Liver (tissue), 9 donors: ENCODE measurements around the gene ANKRD44. TPM values are rescaled to one million over a fixed set of nuclear protein-coding genes. Genes with fewer than 3 reads are reported as not detected.

ENCODE experiments used
- DNase-seq: peaks from one replicate; pipeline ENCODE4 v3.0.0-alpha.2; 2017; ENCODE audit warnings: low spot score
- H3K27ac ChIP-seq, 2 donors: one replicate each; pipeline ENCODE4 v1.7.0; 2013; ENCODE audit warnings: inconsistent platforms in 2 of 2, low read length in 2 of 2, control low read depth in 1 of 2, low read depth in 1 of 2, mild to moderate bottlenecking in 1 of 2
- H3K27me3 ChIP-seq, 4 donors: one replicate each; pipeline versions ENCODE4 v1.6.1 to v1.7.0; 2013; ENCODE audit warnings: low read length in 3 of 4, inconsistent platforms in 1 of 4, mild to moderate bottlenecking in 1 of 4, moderate library complexity in 1 of 4; ENCODE audit not compliant: control insufficient read depth in 4 of 4, insufficient read depth in 4 of 4
- H3K36me3 ChIP-seq, 4 donors: one replicate each; pipeline versions ENCODE4 v1.6.1 to v1.7.0; 2013; ENCODE audit warnings: low read length in 3 of 4, mild to moderate bottlenecking in 3 of 4, low read depth in 1 of 4, moderate library complexity in 1 of 4; ENCODE audit not compliant: control insufficient read depth in 4 of 4, insufficient read depth in 3 of 4
- H3K4me1 ChIP-seq, 4 donors: one replicate each; pipeline versions ENCODE4 v1.6.1 to v1.7.0; 2013; ENCODE audit warnings: low read length in 3 of 4, mild to moderate bottlenecking in 3 of 4, moderate library complexity in 1 of 4; ENCODE audit not compliant: control insufficient read depth in 4 of 4, insufficient read depth in 4 of 4
- H3K4me3 ChIP-seq, 3 donors: one replicate each; pipeline versions ENCODE4 v1.6.1 to v1.7.0; 2013; ENCODE audit warnings: low read length in 3 of 3, control low read depth in 1 of 3, low read depth in 1 of 3, mild to moderate bottlenecking in 1 of 3
- H3K9ac ChIP-seq, 2 donors: one replicate each; pipeline ENCODE4 v1.7.0; 2013; ENCODE audit warnings: low read length in 2 of 2, mild to moderate bottlenecking in 2 of 2, moderate library complexity in 2 of 2, control low read depth in 1 of 2, low read depth in 1 of 2
- H3K9me3 ChIP-seq, 4 donors: one replicate each; pipeline versions ENCODE4 v1.6.1 to v1.7.0; 2013; ENCODE audit warnings: low read length in 3 of 4; ENCODE audit not compliant: control insufficient read depth in 4 of 4
- FOXA1 ChIP-seq: IDR thresholded peaks from 2 replicates; pipeline ENCODE4 v1.6.1; 2016; ENCODE audit warnings: antibody characterized with exemption
- FOXA2 ChIP-seq: IDR thresholded peaks from 2 replicates; pipeline ENCODE4 v1.6.1; 2016; ENCODE audit warnings: antibody characterized with exemption
- GABPA ChIP-seq, 2 donors: IDR thresholded peaks in 1 of 2; conservative IDR thresholded peaks in 1 of 2; 2 replicates each; pipeline ENCODE4 v1.6.1; 2016; ENCODE audit warnings: antibody characterized with exemption in 2 of 2, mild to moderate bottlenecking in 1 of 2, moderate library complexity in 1 of 2
- HNF4A ChIP-seq, 2 donors: conservative IDR thresholded peaks; 2 replicates each; pipeline ENCODE4 v1.6.1; 2016; ENCODE audit warnings: antibody characterized with exemption in 2 of 2, mild to moderate bottlenecking in 2 of 2
- HNF4G ChIP-seq: IDR thresholded peaks from 2 replicates; pipeline ENCODE4 v1.6.1; 2016; ENCODE audit warnings: antibody characterized with exemption
- JUND ChIP-seq, 2 donors: IDR thresholded peaks; 2 replicates each; pipeline ENCODE4 v1.6.1; 2016; ENCODE audit warnings: antibody characterized with exemption in 2 of 2
- NR2F2 ChIP-seq: IDR thresholded peaks from 2 replicates; pipeline ENCODE4 v1.6.1; 2016; ENCODE audit warnings: antibody characterized with exemption
- RAD21 ChIP-seq, 2 donors: IDR thresholded peaks; 2 replicates each; pipeline ENCODE4 v1.6.1; 2016; ENCODE audit warnings: antibody characterized with exemption in 2 of 2, mild to moderate bottlenecking in 2 of 2
- TAF1 ChIP-seq: conservative IDR thresholded peaks from 2 replicates; pipeline ENCODE4 v1.6.1; 2016; ENCODE audit warnings: antibody characterized with exemption, mild to moderate bottlenecking
- YY1 ChIP-seq: IDR thresholded peaks from 2 replicates; pipeline ENCODE4 v1.6.1; 2016; ENCODE audit warnings: antibody characterized with exemption, mild to moderate bottlenecking
- WGBS: extraction: QIAGEN DNeasy Blood & Tissue Kit; methylation state at CpG from one replicate; pipeline ENCODE4 v1.1.7; 2013; 5-methylcytosine and 5-hydroxymethylcytosine counted together
- polyA plus RNA-seq, 2 donors: library from polyadenylated mRNA; stranded (reverse) in 1 of 2; unstranded in 1 of 2; fragments of 200-250 nt in 1 of 2; fragments of >200 nt in 1 of 2; fragmentation: Nextera tagmentation in 1 of 2; extraction: Ambion mirVana in 1 of 2; gene quantifications; one replicate each; pipeline versions ENCODE4 v1.2.1 to v1.2.3, GENCODE V29; 2013 to 2015
- total RNA-seq, 2 donors: library from RNA; depleted of rRNA; stranded (reverse); fragments of >200 nt; gene quantifications; one replicate each; pipeline ENCODE4 v1.2.3, GENCODE V29; 2014
- TF ChIP-seq, protein P1 (sequence below): fragments of 150-350 bp; IDR thresholded peaks from 2 replicates; pipeline ENCODE4 v1.5.1; 2017; ENCODE audit warnings: improper control_type of control experiment, low read depth, low read length; ENCODE audit not compliant: missing input control
- TF ChIP-seq, protein P2 (sequence below): IDR thresholded peaks from 2 replicates; pipeline ENCODE4 v1.6.1; 2016; ENCODE audit warnings: antibody characterized with exemption
- TF ChIP-seq, protein P3 (sequence below): IDR thresholded peaks from 2 replicates; pipeline ENCODE4 v1.6.1; 2016; ENCODE audit warnings: antibody characterized with exemption, mild to moderate bottlenecking
- donor health status: healthy.
- donor health status: healthy.
- donor health status: healthy.
- donor health status: healthy.
- donor health status: healthy.

The ANKRD44 gene
- total and polyA plus RNA-seq, 4 donors, result 3.8 to 18.2 (median 6.8) TPM

DNA sequence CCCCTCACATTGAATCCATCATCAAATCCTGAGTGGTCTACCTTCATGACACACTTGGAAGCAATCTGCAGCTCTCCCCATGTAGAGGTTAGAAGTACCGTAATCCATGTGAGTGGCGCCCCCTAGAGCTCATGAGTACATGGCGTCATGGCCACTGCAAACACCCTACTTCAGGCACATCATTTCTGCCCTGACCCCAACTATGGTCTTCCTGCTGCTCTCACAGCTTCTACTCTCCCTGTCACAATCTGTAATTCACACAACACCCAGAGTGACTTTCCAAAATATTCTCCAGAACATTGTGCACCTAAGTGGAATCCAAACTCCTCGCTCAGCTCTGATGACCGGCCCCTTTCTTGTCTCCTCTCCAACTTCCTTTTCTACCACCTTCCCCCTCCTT, 141.9 kb downstream of the ANKRD44 start:
- H3K4me1 ChIP-seq, result no peaks in the 10 kb centered on the region
- no peak overlapping the region for H3K4me3 ChIP-seq
- TF ChIP-seq RAD21 (IDR thresholded peaks at IDR 0.05) (peak; percentile 58 to 81), YY1 (no peak)
- TF ChIP-seq, protein P1, sequence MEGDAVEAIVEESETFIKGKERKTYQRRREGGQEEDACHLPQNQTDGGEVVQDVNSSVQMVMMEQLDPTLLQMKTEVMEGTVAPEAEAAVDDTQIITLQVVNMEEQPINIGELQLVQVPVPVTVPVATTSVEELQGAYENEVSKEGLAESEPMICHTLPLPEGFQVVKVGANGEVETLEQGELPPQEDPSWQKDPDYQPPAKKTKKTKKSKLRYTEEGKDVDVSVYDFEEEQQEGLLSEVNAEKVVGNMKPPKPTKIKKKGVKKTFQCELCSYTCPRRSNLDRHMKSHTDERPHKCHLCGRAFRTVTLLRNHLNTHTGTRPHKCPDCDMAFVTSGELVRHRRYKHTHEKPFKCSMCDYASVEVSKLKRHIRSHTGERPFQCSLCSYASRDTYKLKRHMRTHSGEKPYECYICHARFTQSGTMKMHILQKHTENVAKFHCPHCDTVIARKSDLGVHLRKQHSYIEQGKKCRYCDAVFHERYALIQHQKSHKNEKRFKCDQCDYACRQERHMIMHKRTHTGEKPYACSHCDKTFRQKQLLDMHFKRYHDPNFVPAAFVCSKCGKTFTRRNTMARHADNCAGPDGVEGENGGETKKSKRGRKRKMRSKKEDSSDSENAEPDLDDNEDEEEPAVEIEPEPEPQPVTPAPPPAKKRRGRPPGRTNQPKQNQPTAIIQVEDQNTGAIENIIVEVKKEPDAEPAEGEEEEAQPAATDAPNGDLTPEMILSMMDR, result peak; percentile 41
- H3K27ac ChIP-seq, result no peak overlapping the region
- H3K9me3 ChIP-seq, result no peaks in the 10 kb centered on the region
- H3K36me3 ChIP-seq, result no peaks in the 10 kb centered on the region
- WGBS, result 61% methylated on average over 5 of the region's 5 CpGs
- DNase-seq, result peak; percentile 60
- no peak overlapping the region for H3K9ac ChIP-seq
- no peaks in the 10 kb centered on the region for H3K27me3 ChIP-seq

DNA sequence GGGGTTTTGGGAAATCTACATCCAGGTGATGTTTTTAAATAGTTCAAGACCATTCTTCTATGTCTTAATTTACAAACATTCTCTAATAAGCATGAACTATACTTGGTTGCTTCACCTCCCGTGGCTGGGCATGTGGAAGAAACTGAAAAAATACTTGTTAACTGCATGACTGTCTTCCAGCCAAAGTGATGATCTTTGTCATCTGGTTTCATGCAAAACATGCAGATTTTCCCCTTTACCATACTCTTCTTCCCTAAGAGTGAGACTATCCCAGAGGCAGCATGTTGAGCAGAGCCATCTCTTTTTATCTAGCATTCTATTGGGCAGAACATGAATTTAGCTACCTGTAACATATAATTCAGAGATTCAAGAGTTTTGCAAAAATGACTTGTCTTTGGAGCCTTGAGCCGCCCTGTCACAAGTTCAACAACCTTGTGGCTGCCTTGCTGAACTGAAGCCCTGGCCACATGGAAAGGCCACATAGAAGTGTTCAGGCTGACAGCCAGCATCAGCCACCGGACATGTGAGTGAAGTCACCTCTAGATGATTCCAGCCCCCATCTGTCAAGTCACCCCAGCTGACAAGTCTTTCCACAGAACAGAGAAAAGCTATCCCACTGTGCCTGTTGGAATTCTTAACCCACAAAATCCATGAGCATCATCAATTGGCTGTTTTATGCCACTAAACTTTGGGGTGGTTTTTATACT, 142.8 kb downstream of the ANKRD44 start:
- DNase-seq, result no peak
- WGBS, result 90% methylated on average over 3 of the region's 3 CpGs
- Histone ChIP-seq H3K9ac (no peak overlapping the region), H3K4me3 (no peak overlapping the region), H3K4me1 (no peaks in the 10 kb centered on the region), H3K27me3 (no peaks in the 10 kb centered on the region), H3K27ac (no peak overlapping the region), H3K36me3 (no peaks in the 10 kb centered on the region), H3K9me3 (no peaks in the 10 kb centered on the region)
- TF ChIP-seq NR2F2, result no peak
- TF ChIP-seq FOXA1, result no peak
- no peak for TF ChIP-seq YY1
- no peak for TF ChIP-seq HNF4G
- no peak for TF ChIP-seq GABPA (IDR thresholded peaks at IDR 0.05 in 1 of 2, conservative IDR thresholded peaks at IDR 0.05 in 1 of 2)
- no peak for TF ChIP-seq FOXA2
- TF ChIP-seq JUND (IDR thresholded peaks at IDR 0.05), result no peak
- TF ChIP-seq, protein P2, sequence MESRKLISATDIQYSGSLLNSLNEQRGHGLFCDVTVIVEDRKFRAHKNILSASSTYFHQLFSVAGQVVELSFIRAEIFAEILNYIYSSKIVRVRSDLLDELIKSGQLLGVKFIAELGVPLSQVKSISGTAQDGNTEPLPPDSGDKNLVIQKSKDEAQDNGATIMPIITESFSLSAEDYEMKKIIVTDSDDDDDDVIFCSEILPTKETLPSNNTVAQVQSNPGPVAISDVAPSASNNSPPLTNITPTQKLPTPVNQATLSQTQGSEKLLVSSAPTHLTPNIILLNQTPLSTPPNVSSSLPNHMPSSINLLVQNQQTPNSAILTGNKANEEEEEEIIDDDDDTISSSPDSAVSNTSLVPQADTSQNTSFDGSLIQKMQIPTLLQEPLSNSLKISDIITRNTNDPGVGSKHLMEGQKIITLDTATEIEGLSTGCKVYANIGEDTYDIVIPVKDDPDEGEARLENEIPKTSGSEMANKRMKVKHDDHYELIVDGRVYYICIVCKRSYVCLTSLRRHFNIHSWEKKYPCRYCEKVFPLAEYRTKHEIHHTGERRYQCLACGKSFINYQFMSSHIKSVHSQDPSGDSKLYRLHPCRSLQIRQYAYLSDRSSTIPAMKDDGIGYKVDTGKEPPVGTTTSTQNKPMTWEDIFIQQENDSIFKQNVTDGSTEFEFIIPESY, result no peak
- no peak for TF ChIP-seq HNF4A (conservative IDR thresholded peaks at IDR 0.05)
- TF ChIP-seq, protein P3, sequence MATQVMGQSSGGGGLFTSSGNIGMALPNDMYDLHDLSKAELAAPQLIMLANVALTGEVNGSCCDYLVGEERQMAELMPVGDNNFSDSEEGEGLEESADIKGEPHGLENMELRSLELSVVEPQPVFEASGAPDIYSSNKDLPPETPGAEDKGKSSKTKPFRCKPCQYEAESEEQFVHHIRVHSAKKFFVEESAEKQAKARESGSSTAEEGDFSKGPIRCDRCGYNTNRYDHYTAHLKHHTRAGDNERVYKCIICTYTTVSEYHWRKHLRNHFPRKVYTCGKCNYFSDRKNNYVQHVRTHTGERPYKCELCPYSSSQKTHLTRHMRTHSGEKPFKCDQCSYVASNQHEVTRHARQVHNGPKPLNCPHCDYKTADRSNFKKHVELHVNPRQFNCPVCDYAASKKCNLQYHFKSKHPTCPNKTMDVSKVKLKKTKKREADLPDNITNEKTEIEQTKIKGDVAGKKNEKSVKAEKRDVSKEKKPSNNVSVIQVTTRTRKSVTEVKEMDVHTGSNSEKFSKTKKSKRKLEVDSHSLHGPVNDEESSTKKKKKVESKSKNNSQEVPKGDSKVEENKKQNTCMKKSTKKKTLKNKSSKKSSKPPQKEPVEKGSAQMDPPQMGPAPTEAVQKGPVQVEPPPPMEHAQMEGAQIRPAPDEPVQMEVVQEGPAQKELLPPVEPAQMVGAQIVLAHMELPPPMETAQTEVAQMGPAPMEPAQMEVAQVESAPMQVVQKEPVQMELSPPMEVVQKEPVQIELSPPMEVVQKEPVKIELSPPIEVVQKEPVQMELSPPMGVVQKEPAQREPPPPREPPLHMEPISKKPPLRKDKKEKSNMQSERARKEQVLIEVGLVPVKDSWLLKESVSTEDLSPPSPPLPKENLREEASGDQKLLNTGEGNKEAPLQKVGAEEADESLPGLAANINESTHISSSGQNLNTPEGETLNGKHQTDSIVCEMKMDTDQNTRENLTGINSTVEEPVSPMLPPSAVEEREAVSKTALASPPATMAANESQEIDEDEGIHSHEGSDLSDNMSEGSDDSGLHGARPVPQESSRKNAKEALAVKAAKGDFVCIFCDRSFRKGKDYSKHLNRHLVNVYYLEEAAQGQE, result no peak
- no peak for TF ChIP-seq TAF1
